AG04449 (cell line): ENCODE measurements around the gene WDR74.
"Not testable (repeated sequence)": the region's sequence is repeated elsewhere in the genome, so short reads cannot be mapped to it uniquely, and the experiment has no call there.

ENCODE experiments used
- CTCF ChIA-PET: fragments of 350-600 bp; formaldehyde crosslinking; extraction: SDS; loops from one replicate; lab custom pipeline; 2021; ENCODE audit warnings: antibody characterized with exemption; lab: Yijun Ruan, JAX
- POLR2A ChIA-PET: fragments of 400-600, 350-600 bp; formaldehyde crosslinking; extraction: SDS; loops from one replicate; lab custom pipeline; 2020; ENCODE audit warnings: antibody characterized with exemption, inconsistent platforms; lab: Yijun Ruan, JAX
- DNase-seq: peaks from one replicate; pipeline ENCODE4 v3.0.0-alpha.2; 2010; ENCODE audit warnings: low read depth, low spot score
- H3K4me3 ChIP-seq: 2 replicates; pipeline ENCODE4 v1.5.1; 2011; ENCODE audit warnings: low read depth, mild to moderate bottlenecking, control low read depth, low read length
- CTCF ChIP-seq: IDR thresholded peaks from one replicate; pipeline ENCODE4 v1.5.1; 2011; ENCODE audit warnings: mild to moderate bottlenecking, moderate library complexity, low read length, control low read depth, inconsistent platforms; ENCODE audit not compliant: insufficient read depth; ENCODE audit errors: missing control alignments

Gene WDR74

GRCh38 chr11:62835336-62835735 is 4.1 kb downstream of the WDR74 start:
- TF ChIP-seq CTCF, result no peak
- POLR2A ChIA-PET, result no interaction called here
- CTCF ChIA-PET, result interaction anchor here (1.2 kb wide), 2 partner anchors 46 to 180 kb away, joined by 3 to 4 read pairs; no protein-coding TSS in a partner anchor
- no peak overlapping the region for H3K4me3 ChIP-seq
- DNase-seq, result no peak

GRCh38 chr11:62832336-62833234 is 6.8 kb downstream of the WDR74 start, which contains the start of gene TEX54:
Gene TEX54 (minus strand): TSS chr11:62832841.
- POLR2A ChIA-PET, result interaction anchor here (0.7 to 2.8 kb wide), 13 partner anchors 8 to 168 kb away, joined by 3 to 78 read pairs (median 6); partner anchors contain the start of genes C11orf98, CSKMT, POLR2G and TMEM223
- no peak for TF ChIP-seq CTCF
- DNase-seq, result no peak
- peak within 1 kb of the TSS; percentile 85 for H3K4me3 ChIP-seq
- CTCF ChIA-PET, result interaction anchor here (0.6 to 3.3 kb wide), 5 partner anchors 21 to 61 kb away, joined by 3 to 19 read pairs (median 4); partner anchors contain the start of genes TAF6L and TMEM179B

- POLR2A ChIA-PET, result interaction anchor here (0.6 to 2.8 kb wide), 16 partner anchors 8 to 167 kb away, joined by 3 to 78 read pairs (median 6); partner anchors contain the start of genes C11orf98, CSKMT, POLR2G and TMEM223
- H3K4me3 ChIP-seq, result peak within 1 kb of the TSS; percentile 85
- peak; percentile 95 for DNase-seq
- no peak for TF ChIP-seq CTCF
- CTCF ChIA-PET, result interaction anchor here (0.9 to 3.3 kb wide), 5 partner anchors 10 to 60 kb away, joined by 3 to 19 read pairs (median 4); partner anchors contain the start of genes TAF6L and TMEM179B
Measured at GRCh38 chr11:62831520-62832335, 7.7 kb downstream of the WDR74 start, which contains the start of gene STX5. Gene STX5 (minus strand): TSS chr11:62832051. CDS start chr11:62831243, 808 bp downstream.

GRCh38 chr11:62830904-62831519 is 8.4 kb downstream of the WDR74 start:
- no peak for TF ChIP-seq CTCF
- DNase-seq, result no peak

GRCh38 chr11:62828130-62828529 is 11.3 kb downstream of the WDR74 start:
- DNase-seq, H3K4me3 ChIP-seq: not testable (repeated sequence)
- ChIA-PET POLR2A (interaction anchor here (0.6 to 1.3 kb wide), 6 partner anchors 9 to 42 kb away, joined by 3 to 5 read pairs (median 3); no protein-coding TSS in a partner anchor), CTCF (interaction anchor here (1.2 to 2.6 kb wide), 3 partner anchors 15 to 42 kb away, joined by 3 to 13 read pairs (median 4); no protein-coding TSS in a partner anchor)

More at GRCh38 chr11:62830904-62831519, 8.4 kb downstream of the WDR74 start:
- CTCF ChIA-PET, result interaction anchor here (1.0 to 3.3 kb wide), 3 partner anchors 9 to 45 kb away, joined by 3 to 19 read pairs (median 5); partner anchors contain the start of gene TMEM179B
- POLR2A ChIA-PET, result interaction anchor here (1.0 to 2.8 kb wide), 9 partner anchors 8 to 166 kb away, joined by 3 to 78 read pairs (median 7); partner anchors contain the start of genes C11orf98, CSKMT and TMEM223
- peak overlapping the region; percentile 77 for H3K4me3 ChIP-seq
